Anterior cingulate cortex (tissue), 58 donors: Measurements from ENCODE around the gene LRG1.

Source experiments
- DNase-seq, 58 donors: peaks; one replicate each; lab custom pipeline; 2025; lab: John Stamatoyannopoulos, UW

Gene LRG1

GRCh38 chr19:4499318-4499717 is 40.5 kb downstream of the LRG1 start:
- DNase-seq, result no peak

- DNase-seq, result no peak
Observed at GRCh38 chr19:4498694-4499093, 41.1 kb downstream of the LRG1 start.

GRCh38 chr19:4497770-4498389 is 42.0 kb downstream of the LRG1 start:
- no peak for DNase-seq

- DNase-seq, result no peak
Observed at GRCh38 chr19:4496304-4496703, 43.5 kb downstream of the LRG1 start.

- DNase-seq, result peak in 1 of 58 donors; percentile 17
Observed at GRCh38 chr19:4495471-4495870, 44.4 kb downstream of the LRG1 start.

GRCh38 chr19:4494691-4495064 is 45.2 kb downstream of the LRG1 start:
- no peak for DNase-seq

- no peak for DNase-seq
Observed at GRCh38 chr19:4493929-4494690, 45.7 kb downstream of the LRG1 start.

- peak in 13 of 58 donors; percentile 7 to 46 (median 17) for DNase-seq
Observed at GRCh38 chr19:4493104-4493928, 46.5 kb downstream of the LRG1 start.

GRCh38 chr19:4492337-4493103 is 47.3 kb downstream of the LRG1 start:
- DNase-seq, result no peak

- no peak for DNase-seq
Observed at GRCh38 chr19:4491446-4491845, 48.4 kb downstream of the LRG1 start.

- no peak for DNase-seq
Observed at GRCh38 chr19:4488496-4488895, 51.3 kb downstream of the LRG1 start.

GRCh38 chr19:4487572-4487971 is 52.3 kb downstream of the LRG1 start:
- no peak for DNase-seq
